Activated CD4-positive, alpha-beta T cell treated with anti-CD3 and anti-CD28 coated beads, Interleukin-2, amount 50 U/mL, for 16 hours (primary cell): ENCODE measurements around the gene FAM25C.
"Not testable (repeated sequence)": the region's sequence is repeated elsewhere in the genome, so short reads cannot be mapped to it uniquely, and the experiment has no call there.

Experiments used
- DNase-seq: peaks from one replicate; pipeline ENCODE4 v3.0.0-alpha.2; 2020

The FAM25C gene

DNA sequence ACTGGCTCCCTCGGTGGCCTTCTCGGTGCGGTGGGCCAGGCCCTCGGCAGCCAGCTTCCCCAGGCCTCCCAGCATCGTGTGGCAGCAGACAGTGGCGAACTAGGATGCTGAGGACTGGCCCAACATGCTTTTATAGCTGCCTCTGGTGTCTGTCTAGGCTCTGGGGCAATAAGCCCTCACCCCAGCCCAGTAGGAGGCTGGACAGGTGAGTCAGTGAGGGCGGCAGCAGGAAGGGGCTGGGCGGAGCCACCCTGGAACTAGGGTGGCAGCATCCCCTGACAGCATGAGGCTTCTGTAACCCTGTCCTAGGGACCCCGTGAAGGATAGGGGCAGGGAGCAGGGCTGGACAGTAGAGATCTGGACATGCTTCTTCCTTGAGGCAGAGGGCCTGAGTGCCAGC, at the start of gene FAM25C:
Gene FAM25C, minus strand, starts transcription at position 101 of the 400 bp plus-strand sequence. Its CDS starts 26 bp downstream, at position 75.
- not testable (repeated sequence) for DNase-seq

DNA sequence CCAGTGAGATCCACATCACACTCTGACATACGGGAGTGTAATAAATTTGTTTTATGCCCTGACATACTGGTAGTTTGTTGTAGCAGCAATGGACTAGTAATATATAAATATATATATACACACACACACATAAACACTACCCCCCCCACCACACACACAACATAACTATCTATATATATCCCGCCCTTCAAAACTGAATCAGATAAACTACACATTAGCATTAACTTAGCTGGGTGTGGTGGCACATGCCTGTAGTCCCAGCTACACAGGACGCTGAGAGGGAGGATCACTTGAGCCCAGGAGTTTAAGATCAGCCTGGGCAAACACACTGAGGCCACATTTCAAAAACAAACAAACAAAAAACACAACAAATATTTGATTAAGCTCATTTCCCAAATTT, 45.0 kb upstream of the FAM25C start:
- DNase-seq = not testable (repeated sequence)

DNA sequence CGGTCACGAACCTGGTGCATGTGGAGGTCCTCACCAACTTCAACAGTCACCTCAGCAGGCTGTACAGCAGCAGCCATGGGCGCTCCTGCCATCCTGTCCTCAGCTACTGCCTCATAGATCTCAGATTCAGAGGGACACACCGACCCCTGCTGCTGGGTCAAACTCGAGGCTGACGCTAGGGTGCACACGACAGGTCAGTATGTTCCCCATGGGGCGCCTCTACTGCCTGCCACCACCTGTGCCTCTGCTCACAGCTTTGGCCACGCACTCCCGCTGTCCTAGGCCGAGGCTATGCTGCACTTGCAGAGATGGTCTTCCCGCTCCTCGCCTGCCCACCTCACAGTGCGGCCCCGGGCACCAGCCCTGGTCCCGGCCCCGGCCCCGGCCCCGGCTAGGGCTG, 31.8 kb upstream of the FAM25C start:
- DNase-seq = not testable (repeated sequence)

DNA sequence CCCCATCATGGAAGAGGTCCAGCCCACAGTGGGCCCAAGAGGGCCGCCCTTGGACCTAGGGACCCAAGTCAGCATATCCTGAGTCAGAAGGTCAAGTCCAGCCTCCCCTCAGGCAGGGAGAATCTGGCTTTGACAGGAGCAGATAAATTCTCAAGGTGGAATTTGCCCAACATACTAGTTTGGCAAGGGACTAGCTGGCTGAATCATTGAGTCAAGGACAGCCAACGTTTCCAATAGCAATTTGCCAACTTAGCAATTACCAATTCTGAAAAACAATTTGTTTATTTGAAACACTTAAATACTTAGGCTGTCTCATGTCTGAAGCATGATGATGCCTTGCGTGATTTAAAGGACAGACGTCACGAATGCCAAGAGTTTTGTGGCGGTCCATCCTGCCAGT, 2.7 kb upstream of the FAM25C start:
- DNase-seq = not testable (repeated sequence)

DNA sequence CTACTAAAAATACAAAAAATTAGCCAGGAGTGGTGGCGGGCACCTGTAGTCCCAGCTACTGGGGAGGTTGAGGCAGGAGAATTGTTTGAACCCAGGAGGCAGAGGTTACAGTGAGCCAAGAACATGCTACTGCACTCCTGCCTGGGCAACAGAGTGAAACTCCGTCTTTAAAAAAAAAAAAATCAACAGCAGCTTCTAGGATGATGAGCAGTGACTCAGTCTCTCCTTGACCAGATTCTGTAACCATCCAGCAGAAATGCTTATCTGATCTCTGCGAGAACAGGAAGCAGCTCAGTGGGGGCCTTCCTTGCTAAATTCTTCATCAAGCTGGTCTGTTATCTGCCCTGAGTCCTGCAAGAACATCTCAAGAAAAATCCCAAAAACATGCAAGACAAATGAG, 5.5 kb downstream of the FAM25C start:
- DNase-seq = peak; percentile 13

GRCh38 chr10:47992560-47992959, 7.0 kb downstream of the FAM25C start:
- not testable (repeated sequence) for DNase-seq

DNA sequence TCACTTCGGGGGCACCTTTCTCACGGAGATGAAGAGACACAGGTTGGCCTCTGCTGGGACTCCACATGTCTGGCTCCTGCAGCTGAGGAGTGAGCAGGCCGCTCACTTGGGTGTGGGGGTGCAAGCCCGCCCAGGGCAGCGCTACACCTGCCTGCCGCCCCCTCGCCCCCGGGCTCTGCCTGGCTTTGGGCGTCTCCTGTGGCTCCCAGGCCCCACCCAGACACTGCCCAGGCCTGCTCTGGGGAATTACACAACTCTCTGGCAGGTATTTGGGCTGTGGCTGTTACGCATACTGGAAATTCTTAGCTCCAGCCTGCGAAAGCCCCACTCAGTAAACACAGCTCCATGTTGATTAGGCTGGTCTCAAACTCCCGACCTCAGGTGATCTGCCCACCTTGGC, 7.9 kb downstream of the FAM25C start:
- DNase-seq = not testable (repeated sequence)

- DNase-seq = not testable (repeated sequence)
These were observed 9.5 kb downstream of the FAM25C start for GRCh38 chr10:47990097-47990496.

DNA sequence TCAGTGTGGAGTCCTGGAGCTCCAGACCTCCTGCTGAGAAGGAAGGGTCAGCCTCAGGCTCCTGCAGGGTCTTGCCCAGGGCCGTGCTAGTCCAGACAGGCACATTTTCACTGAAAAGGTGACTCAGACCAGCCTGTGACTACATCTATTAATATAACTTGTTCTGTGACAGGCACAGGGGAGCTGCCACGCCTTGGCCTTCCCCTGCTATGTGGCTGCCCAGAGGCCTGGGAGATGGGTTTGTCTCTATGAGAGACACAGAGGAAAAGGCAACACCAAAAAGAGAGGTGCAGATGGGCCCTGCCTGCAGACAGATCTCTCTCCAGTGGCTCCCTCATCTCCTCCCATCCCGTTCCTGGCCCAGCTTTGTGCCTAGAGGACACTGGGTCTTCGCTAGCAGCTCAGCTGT, 10.0 kb downstream of the FAM25C start:
- DNase-seq = not testable (repeated sequence)

- DNase-seq = not testable (repeated sequence)
These were observed 10.7 kb downstream of the FAM25C start for GRCh38 chr10:47988718-47989541.

GRCh38 chr10:47987952-47988351, 11.6 kb downstream of the FAM25C start:
- DNase-seq = not testable (repeated sequence)

DNA sequence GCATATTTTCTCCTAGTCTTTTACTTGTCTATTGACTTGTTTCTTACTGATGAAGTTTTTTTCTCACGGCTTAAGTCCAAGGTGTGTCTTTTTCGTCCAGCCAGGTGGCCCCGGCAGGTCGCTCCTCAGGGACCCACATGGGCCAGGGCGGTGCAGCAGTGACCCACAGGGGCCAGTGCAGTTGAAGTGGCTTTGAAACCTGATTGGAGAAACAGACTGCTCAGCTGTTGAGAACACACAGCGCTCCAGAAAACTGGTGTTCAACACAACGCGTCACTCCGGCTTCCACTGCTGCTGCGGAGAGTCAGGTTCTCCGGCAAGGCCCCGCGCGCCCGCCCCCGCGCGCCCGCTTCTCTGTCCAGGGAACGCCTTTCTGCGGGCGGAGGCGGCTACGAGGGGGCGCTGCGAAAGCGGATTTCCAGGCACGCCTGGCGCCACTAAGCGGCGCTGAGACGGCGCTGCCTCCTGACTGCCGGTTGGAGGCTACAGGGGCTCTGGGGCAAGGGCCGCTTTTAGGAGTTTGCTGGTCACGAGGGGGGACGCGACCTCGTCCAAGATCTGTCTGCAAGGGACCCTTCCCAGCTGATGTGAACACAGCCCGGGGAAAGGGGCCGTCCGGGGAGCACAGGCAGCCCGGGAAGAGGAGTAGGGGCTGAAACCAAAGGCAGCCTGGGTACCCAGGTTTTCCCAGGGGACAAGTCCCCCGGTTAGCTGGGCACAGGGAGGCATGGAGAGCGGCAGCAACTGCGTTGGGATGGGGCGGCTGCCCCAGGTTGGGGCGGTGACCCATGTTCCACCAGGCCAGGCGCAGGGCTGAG, 13.0 kb downstream of the FAM25C start:
- not testable (repeated sequence) for DNase-seq

- DNase-seq = not testable (repeated sequence)
These were observed 24.2 kb downstream of the FAM25C start for GRCh38 chr10:47975409-47975808.

- DNase-seq = not testable (repeated sequence)
These were observed 26.5 kb downstream of the FAM25C start for GRCh38 chr10:47973131-47973530.

- DNase-seq = not testable (repeated sequence)
These were observed 27.5 kb downstream of the FAM25C start for GRCh38 chr10:47972077-47972476.

DNA sequence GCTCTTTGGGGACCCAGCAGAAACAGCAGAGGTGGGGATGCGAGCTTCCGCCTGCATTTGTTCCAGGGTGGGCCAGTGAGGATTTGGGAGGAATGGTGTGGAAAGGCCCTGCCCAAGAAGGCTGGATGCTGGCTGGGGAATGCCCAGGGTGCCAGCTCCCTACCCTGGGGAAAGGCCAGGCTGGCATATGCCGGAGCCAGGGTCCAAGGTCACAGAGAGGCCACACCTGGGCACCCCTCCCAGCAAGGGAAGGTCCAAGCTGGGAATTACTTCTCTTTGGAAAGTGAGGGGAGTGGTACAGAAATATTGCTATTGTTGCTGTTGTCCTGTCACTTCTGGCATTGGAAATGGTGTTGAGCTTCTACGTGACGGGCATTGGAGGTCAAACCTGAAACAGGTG, 28.0 kb downstream of the FAM25C start:
- DNase-seq = not testable (repeated sequence)

DNA sequence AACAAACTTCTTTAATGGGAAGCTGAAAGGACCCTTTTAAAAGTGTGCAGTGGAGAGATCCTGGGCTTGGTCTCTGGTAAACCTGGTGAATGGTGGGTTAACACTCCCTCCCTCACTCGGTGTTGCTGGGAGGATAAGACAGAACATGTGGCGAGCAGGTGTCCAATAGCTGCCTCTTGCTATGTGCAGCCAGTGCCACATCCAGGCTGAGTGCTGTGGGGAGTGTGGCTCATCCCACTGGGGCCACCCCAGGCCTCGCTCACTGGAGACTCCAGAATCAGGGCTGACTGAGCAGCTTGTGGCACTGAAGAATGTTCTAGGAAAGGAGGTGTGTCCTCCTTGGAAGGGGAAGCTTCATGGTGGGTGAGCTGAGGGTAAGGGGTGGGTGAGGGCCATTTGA, 29.5 kb downstream of the FAM25C start:
- DNase-seq = not testable (repeated sequence)

- DNase-seq = not testable (repeated sequence)
These were observed 30.6 kb downstream of the FAM25C start for GRCh38 chr10:47968988-47969387.

DNA sequence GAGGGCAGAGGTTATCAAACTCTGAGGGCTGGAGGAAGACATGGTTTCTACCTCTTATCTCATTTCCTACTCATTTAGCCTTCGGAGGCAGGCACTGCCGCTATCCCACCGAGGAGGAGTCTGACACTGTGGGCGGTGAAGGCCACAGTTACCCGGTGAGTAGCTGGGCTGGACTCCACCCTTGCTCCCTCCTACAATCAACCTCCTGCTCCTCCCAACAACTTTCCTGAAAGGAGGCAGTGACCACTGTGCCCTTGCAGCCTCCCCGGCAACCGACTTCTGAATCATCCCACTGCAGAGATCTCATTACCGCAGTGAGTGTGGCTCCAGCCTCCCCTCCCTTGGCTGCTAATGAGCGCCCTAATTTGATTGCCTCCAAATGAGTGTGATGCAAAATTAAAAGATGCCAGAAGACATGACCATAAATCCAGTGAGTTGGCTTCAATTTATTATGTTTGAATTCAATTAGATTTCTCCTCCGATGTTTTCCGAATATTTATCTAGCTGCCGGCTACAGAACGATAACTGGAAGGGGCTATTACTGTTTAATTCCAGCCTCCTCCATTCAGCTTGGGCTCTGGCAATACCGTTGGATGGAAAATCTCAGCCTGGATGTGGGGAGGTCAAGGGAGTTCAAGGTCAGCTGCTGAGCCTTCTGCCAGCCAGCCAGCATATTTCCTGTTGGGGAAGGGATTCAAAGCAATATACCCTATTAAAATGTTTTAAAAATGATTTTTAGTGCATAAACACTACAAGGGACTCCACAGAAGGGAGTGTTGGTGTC, 35.1 kb downstream of the FAM25C start:
- DNase-seq = not testable (repeated sequence)

DNA sequence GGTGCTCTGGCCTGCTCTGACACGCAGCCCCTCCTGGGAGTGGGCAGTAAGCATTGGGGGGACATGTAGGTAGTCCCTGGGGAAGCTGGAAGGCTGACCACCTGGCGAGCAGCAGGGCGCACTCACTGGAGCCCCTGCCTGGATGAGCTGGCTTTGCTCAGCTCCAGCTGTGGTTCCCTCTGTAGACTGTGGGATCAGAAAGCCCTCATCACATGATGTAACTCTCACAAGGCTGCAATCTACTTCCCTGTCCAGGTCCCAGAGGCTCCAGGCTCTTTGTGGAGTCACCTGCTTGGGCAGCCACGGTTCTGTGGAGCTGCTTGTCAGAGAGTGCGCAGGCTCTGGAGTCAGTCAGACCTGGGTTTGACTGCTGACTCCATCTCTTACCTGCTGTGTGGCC, 36.8 kb downstream of the FAM25C start:
- DNase-seq = not testable (repeated sequence)

GRCh38 chr10:47960699-47961098, 38.9 kb downstream of the FAM25C start:
- DNase-seq = not testable (repeated sequence)

DNA sequence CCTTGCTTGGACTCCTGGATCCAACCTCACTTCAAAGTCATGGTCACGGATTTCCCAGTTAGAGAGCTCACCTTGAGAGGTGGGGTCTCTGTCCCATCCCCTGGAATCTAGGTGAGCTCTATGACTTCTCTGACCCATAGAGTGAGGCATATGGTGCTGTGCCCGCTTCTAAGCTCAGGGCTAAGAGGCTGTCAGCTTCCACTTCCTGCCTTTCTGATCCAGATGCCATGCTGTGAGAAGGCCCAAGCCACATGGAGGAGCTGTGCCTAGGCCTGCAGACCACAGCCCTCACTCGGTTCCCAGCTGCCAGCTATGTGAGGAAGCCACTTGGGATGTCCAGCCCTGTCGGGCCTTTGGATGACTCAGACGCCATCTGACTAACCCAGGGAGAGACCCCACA, 39.9 kb downstream of the FAM25C start:
- not testable (repeated sequence) for DNase-seq

- DNase-seq = not testable (repeated sequence)
These were observed 42.4 kb downstream of the FAM25C start for GRCh38 chr10:47957158-47957557.
